CD4-positive, alpha-beta T cell (primary cell): ENCODE results near the gene RABGEF1. TPM values are rescaled to one million over a fixed set of nuclear protein-coding genes. Genes with fewer than 3 reads are reported as not detected.

Experiments used
- ATAC-seq: fragments of 200-7000 bp; cut with Tn5 transposase; one replicate; pipeline ENCODE4 v1.10.0; 2022; ENCODE audit warnings: mild to moderate bottlenecking; ENCODE audit not compliant: poor library complexity
- CTCF ChIA-PET: fragments of 350-600 bp; sonication (Branson Sonifier 250); formaldehyde crosslinking; loops from one replicate; lab custom pipeline; 2021; ENCODE audit warnings: antibody characterized with exemption, inconsistent platforms; lab: Charles Lee
- POLR2A ChIA-PET: fragments of 350-600 bp; sonication (Branson Sonifier 250); formaldehyde crosslinking; loops from one replicate; lab custom pipeline; 2021; ENCODE audit warnings: antibody characterized with exemption, inconsistent platforms; lab: Charles Lee
- DNase-seq, 14 experiments: peaks; one replicate each; pipeline ENCODE4 v3.0.0-alpha.2; 2013 to 2020; ENCODE audit warnings: mixed read lengths in 2 of 14
- H3K27ac ChIP-seq, 2 donors: one replicate each; pipeline versions ENCODE4 v1.5.1 to v1.7.0; 2013; ENCODE audit warnings: low read length in 2 of 2, low read depth in 1 of 2, mild to moderate bottlenecking in 1 of 2
- H3K27me3 ChIP-seq, 2 experiments: 1 replicate in 1 of 2; 2 replicates in 1 of 2; pipeline versions ENCODE4 v1.6.1 to v1.7.0; 2013; ENCODE audit warnings: low read length in 2 of 2, control low read depth in 1 of 2, mild to moderate bottlenecking in 1 of 2, moderate library complexity in 1 of 2; ENCODE audit not compliant: insufficient read depth in 2 of 2, control insufficient read depth in 1 of 2
- H3K36me3 ChIP-seq: one replicate; pipeline ENCODE4 v1.6.1; 2013; ENCODE audit warnings: low read length, control low read depth; ENCODE audit not compliant: insufficient read depth
- H3K4me1 ChIP-seq: one replicate; pipeline ENCODE4 v1.6.1; 2013; ENCODE audit warnings: low read length, control low read depth; ENCODE audit not compliant: insufficient read depth
- H3K4me3 ChIP-seq: one replicate; pipeline ENCODE4 v1.5.1; 2013; ENCODE audit warnings: mild to moderate bottlenecking, low read length, moderate library complexity
- H3K9me3 ChIP-seq, 2 experiments: 1 replicate in 1 of 2; 2 replicates in 1 of 2; pipeline versions ENCODE4 v1.6.1 to v1.7.0; 2013; ENCODE audit warnings: low read length in 2 of 2, mild to moderate bottlenecking in 2 of 2, control low read depth in 1 of 2, moderate library complexity in 1 of 2; ENCODE audit not compliant: control insufficient read depth in 1 of 2, insufficient read depth in 1 of 2
- H3K27ac Mint-ChIP-seq: one replicate; pipeline ENCODE4 v1.8.0; 2020; ENCODE audit warnings: mixed read lengths
- H3K27me3 Mint-ChIP-seq: one replicate; pipeline ENCODE4 v1.8.0; 2021; ENCODE audit warnings: mixed read lengths
- H3K36me3 Mint-ChIP-seq: one replicate; pipeline ENCODE4 v1.8.0; 2021; ENCODE audit warnings: low read depth, mixed read lengths
- H3K4me1 Mint-ChIP-seq: one replicate; pipeline ENCODE4 v1.8.0; 2021; ENCODE audit warnings: low read depth, mixed read lengths
- H3K4me3 Mint-ChIP-seq: one replicate; pipeline ENCODE4 v1.8.0; 2020; ENCODE audit warnings: mild to moderate bottlenecking, mixed read lengths
- H3K9me3 Mint-ChIP-seq: one replicate; pipeline ENCODE4 v1.8.0; 2020; ENCODE audit warnings: mixed read lengths
- CTCF ChIP-seq: fragments of 200-600 bp; IDR thresholded peaks from one replicate; pipeline ENCODE4 v1.8.0; 2022; ENCODE audit warnings: antibody characterized with exemption, mild to moderate bottlenecking
- intact Hi-C, 2 experiments: fragments of 100-400 bp; cut with DNase I in 1 of 2; cut with micrococcal nuclease in 1 of 2; formaldehyde crosslinking; loops; one replicate each; pipeline versions ENCODE4 v1.15.1 to v1.9.0; 2023 to 2025; cut with DNase I, micrococcal nuclease
- total RNA-seq, 174 experiments: library from RNA in 2 of 174; stranded (reverse) in 2 of 174; gene quantifications; one replicate each; pipeline ENCODE4 v1.2.3 and lab custom pipeline; 2021 to 2026

The RABGEF1 gene
- total RNA-seq, 2 experiments from 2014 or later, result 18.9 to 20.1 TPM

GRCh38 chr7:66847879-66848790, 107.6 kb downstream of the RABGEF1 start:
- H3K9me3 Mint-ChIP-seq, result no peaks in the 10 kb centered on the region
- Histone ChIP-seq H3K9me3 (no peaks in the 10 kb centered on the region), H3K4me1 (peaks cover 21% of the 10 kb centered on the region), H3K4me3 (no peak overlapping the region), H3K36me3 (no peaks in the 10 kb centered on the region), H3K27ac (no peak overlapping the region), H3K27me3 (no peaks in the 10 kb centered on the region)
- DNase-seq (peak in 2 of 14 experiments; percentile 50 to 62), ATAC-seq (no peak)
- ChIA-PET CTCF (no interaction called here), POLR2A (no interaction called here)
- intact Hi-C loops, result loop anchor here (2.0 to 10.0 kb wide), 4 partner anchors 147 to 457 kb away; partner anchors contain the start of genes SBDS (in 1 of the 2) and TYW1 (in 1 of the 2)
- peaks cover 22% of the 10 kb centered on the region for H3K4me1 Mint-ChIP-seq
- peaks cover 17% of the 10 kb centered on the region for H3K36me3 Mint-ChIP-seq
- peaks cover 3% of the 10 kb centered on the region for H3K27me3 Mint-ChIP-seq
- peak overlapping the region; percentile 17 for H3K4me3 Mint-ChIP-seq
- no peak for TF ChIP-seq CTCF
- peak overlapping the region; percentile 71 for H3K27ac Mint-ChIP-seq

GRCh38 chr7:66859339-66859738, 118.8 kb downstream of the RABGEF1 start:
- peak overlapping the region in 1 of 2 donors; percentile 37 for H3K27ac ChIP-seq
- no peak for TF ChIP-seq CTCF
- DNase-seq, result no peak
- H3K9me3 ChIP-seq, result no peaks in the 10 kb centered on the region
- Mint-ChIP-seq H3K4me1 (peaks cover 15% of the 10 kb centered on the region), H3K27me3 (no peaks in the 10 kb centered on the region), H3K36me3 (peaks cover 43% of the 10 kb centered on the region), H3K27ac (peak overlapping the region; percentile 93), H3K9me3 (no peaks in the 10 kb centered on the region), H3K4me3 (no peak overlapping the region)
- peaks cover 11% of the 10 kb centered on the region for H3K36me3 ChIP-seq
- peak; percentile 57 for ATAC-seq
- ChIA-PET CTCF (no interaction called here), POLR2A (interaction anchor here (1.4 to 3.1 kb wide), 2 partner anchors 15 to 119 kb away, joined by 4 to 25 read pairs; partner anchors contain the start of gene RABGEF1)
- intact Hi-C loops, result no loop called here
- H3K27me3 ChIP-seq, result no peaks in the 10 kb centered on the region
- H3K4me3 ChIP-seq, result no peak overlapping the region
- H3K4me1 ChIP-seq, result peaks cover 18% of the 10 kb centered on the region

- Mint-ChIP-seq H3K9me3 (no peaks in the 10 kb centered on the region), H3K4me3 (peak overlapping the region; percentile 46), H3K36me3 (peaks cover 41% of the 10 kb centered on the region), H3K4me1 (peaks cover 15% of the 10 kb centered on the region), H3K27ac (peak overlapping the region; percentile 93), H3K27me3 (no peaks in the 10 kb centered on the region)
- ATAC-seq (peak; percentile 75), DNase-seq (peak in 4 of 14 experiments; percentile 6 to 41 (median 14))
- H3K27ac ChIP-seq, result peak overlapping the region in 1 of 2 donors; percentile 37
- no peaks in the 10 kb centered on the region for H3K9me3 ChIP-seq
- intact Hi-C loops, result no loop called here
- H3K36me3 ChIP-seq, result peaks cover 11% of the 10 kb centered on the region
- no peak for TF ChIP-seq CTCF
- ChIA-PET POLR2A (interaction anchor here (0.6 to 3.1 kb wide), 3 partner anchors 16 to 204 kb away, joined by 3 to 25 read pairs (median 4); partner anchors contain the start of gene RABGEF1), CTCF (no interaction called here)
- no peaks in the 10 kb centered on the region for H3K27me3 ChIP-seq
- peaks cover 18% of the 10 kb centered on the region for H3K4me1 ChIP-seq
- H3K4me3 ChIP-seq, result no peak overlapping the region
These were observed 119.5 kb downstream of the RABGEF1 start for GRCh38 chr7:66859794-66860645.
